GM18870 (cell line): ENCODE measurements around the gene COMMD7.

Source experiments
- ATAC-seq: cut with Tn5 transposase; IDR thresholded peaks from one replicate; pipeline ENCODE4 v1.9.1; 2021; ENCODE audit warnings: moderate library complexity; ENCODE audit not compliant: unreplicated experiment

Gene COMMD7

GRCh38 chr20:32652739-32653526 is 90.3 kb downstream of the COMMD7 start:
- ATAC-seq = no peak
